Measurements from ENCODE around the gene NEURL1B.

Gene NEURL1B

DNA sequence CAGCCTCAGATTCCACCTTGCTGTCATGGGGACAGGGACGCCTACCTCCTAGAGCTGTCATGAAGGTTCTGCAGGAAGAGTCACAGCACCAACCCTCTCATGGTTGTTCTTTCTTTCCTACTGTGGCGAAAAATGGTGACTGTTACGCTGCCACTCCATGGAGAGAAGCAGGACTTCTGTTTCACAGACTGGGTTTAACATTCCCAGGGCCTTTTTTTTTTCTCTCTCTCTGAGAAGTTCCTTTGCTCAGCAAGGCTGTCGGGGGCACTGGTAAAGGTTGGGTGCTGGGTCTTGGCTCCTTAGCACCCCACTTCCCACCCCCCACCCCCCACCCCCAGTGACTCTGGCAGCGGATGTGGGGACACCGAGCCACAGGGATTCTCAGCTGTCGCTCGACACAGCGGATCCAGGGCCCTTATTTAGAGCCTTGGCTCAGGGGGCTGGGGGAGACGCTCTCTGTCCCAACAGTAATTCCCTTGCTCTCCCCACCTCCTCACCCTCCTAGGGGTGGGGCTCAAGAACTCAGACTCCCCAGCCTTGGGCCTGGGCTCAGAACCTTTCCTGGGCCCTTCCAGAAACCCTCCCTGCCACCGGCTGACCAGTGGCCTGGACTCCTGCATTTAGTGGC is 95.6 kb downstream of the NEURL1B start:
- no peak for DNase-seq

DNA sequence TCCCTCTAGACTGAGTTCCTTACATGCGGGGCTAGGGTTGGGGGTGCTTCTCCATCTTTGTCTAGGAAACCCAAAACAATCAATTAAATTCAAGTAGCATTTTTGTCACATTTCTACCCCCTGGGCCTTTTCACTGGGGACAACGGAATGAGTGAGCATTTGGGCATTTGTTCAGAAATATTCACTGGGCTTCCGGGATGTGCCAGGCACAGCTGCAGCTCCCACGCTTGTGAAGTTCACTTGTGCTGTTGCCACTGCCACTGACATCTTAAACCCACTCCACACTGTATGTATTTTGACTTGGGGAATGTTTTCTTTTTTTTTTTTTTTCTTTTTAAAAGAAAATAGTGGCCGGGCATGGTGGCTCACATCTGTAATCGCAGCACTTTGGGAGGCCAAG is 98.3 kb downstream of the NEURL1B start:
- no peak for DNase-seq

DNA sequence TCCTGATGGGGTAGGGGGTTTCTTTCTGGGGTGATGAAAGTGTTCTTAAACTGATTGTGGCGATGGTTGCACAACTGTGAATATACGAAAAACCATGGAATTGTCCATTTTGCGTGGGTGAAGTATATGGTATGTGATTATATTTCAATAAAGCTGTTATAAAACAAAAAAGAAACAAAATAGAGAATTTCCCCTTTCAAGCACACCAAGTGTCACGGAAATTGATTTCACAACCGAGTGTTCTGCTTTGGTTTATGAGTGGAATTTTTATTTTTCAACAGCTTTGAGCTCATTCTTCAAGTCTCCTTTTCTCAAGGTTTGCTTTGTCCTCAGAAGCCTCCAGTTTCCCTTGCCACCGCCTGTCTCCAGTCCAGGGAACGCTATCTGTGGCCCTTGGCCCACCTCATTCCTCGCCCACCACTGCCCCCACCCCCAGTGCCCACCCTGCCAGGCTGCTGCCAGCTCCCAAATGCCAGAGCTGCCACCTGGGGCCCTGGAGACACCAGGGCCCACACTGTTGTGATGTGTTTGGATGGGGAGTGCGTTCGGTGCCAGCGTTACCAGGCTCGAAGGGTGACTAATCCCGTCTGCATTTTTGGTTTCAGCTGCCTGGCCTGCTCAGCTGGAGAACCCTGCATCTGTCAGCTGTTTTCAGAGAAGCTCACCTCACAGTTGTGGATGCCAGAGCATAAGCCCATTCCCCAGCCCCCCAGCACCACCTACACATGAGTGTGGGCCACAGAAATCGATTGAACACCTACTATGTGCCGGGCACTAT is 99.6 kb downstream of the NEURL1B start:
- no peak for DNase-seq
